ENCODE measurements around the gene DTWD1.

- no peak for TF ChIP-seq CTCF (IDR thresholded peaks at IDR 0.05; ENCODE audit: extremely low read depth in 1 of 2, insufficient read depth in 1 of 2, low read depth in 1 of 2, low read length in 2 of 2)
- TF ChIP-seq, protein P1, sequence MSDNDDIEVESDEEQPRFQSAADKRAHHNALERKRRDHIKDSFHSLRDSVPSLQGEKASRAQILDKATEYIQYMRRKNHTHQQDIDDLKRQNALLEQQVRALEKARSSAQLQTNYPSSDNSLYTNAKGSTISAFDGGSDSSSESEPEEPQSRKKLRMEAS (IDR thresholded peaks at IDR 0.05; ENCODE audit: insufficient read depth, insufficient read length), result no peak
- TF ChIP-seq EZH2 (IDR thresholded peaks at IDR 0.05; ENCODE audit: borderline replicate concordance, low read depth, low read length, severe bottlenecking), result no peak
- no peak for TF ChIP-seq POLR2AphosphoS5 (IDR thresholded peaks at IDR 0.05; ENCODE audit: insufficient read depth, low read depth, low read length)
- TF ChIP-seq POLR2A (IDR thresholded peaks at IDR 0.05; ENCODE audit: low read depth, low read length), result no peak
- no peak for TF ChIP-seq FOS (IDR thresholded peaks at IDR 0.05; ENCODE audit: borderline replicate concordance, insufficient read depth, low read length)
Measured at GRCh38 chr15:49649987-49650386, 29.1 kb downstream of the DTWD1 start.

All from endothelial cell of umbilical vein (primary cell).